ENCODE data around the gene PAFAH1B1.
"Not testable (repeated sequence)": the region's sequence is repeated elsewhere in the genome, so short reads cannot be mapped to it uniquely, and the experiment has no call there.

Gene PAFAH1B1

DNA sequence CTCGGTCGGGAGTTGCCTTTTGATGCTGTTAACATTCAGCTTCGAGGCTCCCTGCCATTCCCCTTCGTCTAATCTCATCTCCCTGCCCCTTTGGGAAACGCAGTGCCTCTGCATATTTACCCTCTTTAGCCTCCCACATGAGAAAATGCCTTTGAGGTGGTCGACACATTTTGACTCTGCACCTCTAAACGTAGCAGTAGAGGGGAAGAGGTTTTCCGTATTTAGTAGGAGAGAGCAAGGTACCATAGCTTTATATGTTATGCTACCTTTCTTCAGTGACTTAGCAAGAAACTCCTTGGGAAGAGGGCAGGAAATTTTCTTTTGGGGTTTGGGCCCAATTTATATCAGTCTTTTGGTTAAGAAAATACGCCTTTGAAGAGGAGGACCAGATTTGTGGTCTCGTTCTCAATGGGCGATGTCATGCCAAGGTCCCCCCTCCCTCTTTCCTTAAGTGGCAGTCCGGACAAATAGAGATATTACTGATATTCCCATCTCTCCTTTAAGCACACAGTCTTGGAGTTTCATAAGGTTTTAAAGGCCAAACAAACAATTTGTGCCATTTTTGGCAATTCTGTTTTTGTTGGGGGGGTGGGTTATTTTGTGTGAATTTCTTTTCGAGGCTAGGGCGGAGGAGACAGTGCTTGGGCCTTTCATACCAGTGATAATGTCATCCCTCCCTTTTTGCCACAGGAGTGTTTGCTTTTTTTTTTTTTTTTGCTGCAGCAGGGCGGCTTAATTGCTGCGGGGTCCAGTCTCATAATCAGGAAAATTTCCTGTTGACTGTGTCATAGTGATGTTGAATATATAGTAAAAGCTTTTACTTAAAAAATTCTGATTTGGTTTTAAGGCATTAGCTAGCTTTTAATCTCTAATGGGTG is 1.5 kb downstream of the PAFAH1B1 start:
- peak in 3 of 51 donors; percentile 46 to 69 (median 49) for DNase-seq

DNA sequence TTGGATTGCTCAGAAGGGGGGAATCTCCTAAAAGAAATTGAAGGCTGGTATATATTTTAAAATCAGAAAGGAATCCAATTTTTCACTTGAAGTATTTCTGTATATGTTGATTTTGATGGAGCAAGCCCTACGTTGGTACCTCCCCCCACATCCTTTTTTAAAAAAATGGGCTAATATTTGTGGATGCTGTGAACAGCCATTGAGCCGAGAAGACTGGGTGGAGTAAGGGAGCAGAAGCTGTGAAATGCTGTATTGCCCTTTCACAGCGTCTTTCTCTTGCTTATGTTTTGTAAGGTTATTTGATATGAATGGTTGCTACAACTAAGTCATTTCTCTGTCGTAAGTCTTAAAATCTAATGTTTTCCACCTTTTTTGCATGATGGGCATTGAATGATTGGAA is 2.3 kb downstream of the PAFAH1B1 start:
- DNase-seq: no peak

DNA sequence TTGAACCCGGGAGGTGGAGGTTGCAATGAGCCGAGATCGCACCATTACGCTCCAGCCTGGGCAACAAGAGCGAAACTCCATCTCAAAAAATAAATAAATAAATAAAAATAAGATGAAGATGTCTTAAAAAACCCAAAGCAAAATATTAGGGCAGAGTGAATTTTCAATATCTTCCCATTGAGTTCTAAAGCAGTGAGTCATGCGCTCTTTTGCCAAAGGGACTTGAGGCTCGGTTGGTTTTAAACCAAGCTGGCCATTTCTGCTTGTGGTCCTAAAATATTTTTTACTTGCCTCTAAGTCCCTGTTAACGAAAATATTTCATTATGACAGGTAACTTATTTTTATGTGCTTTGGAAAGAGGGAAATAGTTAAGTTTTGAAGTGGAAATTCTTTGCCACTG is 4.7 kb downstream of the PAFAH1B1 start:
- no peak for DNase-seq

DNA sequence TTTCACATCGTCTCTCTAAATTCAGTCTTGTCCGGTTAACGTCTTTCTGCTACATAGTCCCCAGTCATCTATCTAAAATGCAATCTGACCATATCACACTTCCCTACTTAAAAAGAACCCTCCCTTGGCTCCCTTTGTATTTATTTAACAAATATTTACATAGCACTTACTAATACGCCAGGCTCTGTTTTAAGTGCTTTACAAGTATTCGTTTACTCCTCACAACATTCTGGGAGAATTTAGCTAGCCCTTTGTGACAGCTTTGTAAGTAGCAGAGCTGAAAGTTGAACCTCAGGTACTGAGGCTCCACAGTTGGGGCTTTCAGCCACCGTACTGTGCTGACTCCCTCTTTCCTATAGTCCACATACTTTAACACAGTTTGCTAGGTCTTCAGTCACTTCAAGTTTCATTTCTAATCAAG is 9.2 kb downstream of the PAFAH1B1 start:
- DNase-seq: no peak

DNA sequence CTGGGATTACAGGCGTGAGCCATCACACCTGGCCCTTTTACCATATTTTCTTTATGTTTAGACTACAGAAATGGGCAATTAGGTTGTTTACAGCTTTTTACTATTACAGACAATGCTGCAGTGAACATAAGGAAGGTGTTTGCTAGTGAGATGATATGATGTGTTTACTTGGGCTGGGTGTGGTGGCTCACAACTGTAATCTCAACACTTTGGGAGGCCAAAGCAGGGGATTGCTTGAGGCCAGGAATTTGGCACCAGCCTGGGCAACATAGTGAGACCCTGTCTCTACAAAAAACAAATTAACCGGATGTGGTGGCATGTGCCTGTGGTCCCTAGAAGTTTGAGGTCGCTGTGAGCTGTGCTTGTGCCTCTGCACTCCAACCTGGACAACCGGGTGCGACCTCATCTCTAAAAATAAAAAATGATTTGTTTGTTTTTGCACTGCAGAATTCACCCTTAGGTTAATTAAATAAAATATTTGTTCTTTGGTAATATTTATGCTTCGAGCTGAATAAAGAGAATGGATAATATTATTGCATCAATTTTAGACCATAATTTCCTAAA is 15.0 kb downstream of the PAFAH1B1 start:
- DNase-seq: no peak

DNA sequence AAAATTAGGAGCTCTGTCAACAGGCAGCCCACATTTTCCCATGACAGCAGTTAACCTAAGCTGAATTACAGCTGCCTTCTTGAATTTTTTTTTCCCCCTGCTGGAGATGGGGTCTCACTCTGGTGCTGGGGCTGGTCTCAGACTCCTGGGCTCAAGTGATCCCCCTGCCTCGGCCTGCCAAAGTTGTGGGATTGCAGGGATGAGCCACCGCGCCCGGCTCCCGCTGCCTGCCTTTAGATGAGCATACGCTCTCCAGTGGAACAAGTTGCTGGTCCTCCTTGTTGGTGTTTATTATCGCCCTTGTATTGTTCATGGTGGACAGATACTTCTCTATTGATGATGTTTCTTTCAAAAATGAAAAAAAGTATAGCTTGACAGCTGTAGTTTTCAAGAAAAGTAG is 15.6 kb downstream of the PAFAH1B1 start:
- DNase-seq: no peak

DNA sequence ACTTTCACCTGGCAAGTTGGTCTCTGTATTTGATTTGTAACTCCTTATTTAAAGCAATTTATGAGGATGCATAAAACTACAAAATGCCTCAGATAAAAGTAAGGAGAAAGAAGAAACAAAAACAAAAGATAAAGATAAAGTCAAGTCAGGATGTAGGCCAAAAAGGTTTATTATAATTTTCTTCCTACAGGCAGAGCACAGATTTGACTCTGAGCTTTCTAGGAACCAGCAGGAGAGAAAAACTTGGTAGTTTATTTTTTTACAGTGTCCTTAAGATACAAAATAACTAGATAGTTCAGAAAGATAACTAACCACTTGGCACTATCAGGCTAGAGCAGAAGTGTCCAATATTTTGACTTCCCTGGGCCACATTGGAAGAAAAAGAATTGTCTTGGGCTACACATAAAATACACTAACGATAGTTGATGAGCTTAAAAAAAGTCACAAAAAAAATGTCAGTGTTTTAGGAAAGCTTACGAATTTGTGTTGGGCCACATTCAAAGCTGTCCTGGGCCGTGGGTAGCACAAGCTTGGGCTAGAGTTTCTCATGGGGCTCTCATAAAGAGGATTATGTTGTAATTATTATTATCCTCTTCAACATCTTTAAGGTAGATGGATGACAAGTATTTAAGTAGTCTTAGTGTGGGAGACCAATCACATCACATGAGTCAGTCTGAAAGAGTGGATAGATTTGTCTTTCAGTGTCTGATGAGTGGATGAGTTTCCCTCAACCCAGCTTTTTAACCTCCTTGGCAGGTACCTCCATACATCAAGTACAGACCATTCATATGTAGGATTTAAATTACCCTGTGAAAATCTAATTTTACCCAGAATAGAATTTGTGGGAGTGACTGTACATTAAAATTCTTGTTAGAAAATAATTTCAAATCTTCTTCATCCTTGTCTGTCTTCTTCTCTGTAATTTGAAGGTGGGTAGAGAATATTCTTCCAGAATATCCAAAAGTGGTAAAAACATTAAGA is 17.0 kb downstream of the PAFAH1B1 start:
- no peak for DNase-seq

DNA sequence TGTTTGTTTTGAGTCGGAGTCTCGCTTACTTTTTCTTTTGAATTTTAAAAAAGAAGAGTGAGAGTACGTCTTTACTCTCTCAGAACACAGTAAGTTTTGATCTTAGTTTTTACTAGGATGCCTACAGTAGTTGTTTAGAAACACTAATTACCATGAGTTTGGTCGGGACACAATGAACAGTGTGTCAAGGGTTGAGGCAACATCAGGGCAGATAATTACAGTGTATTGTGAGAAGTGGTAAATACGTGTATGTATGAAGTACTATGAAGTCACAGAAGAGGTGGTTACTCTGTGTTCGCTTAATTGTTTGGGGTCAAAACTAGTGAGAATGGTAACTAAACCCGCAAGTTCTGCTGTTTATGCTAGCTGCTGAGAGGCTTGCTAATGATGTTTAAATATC is 18.2 kb downstream of the PAFAH1B1 start:
- DNase-seq: no peak

DNA sequence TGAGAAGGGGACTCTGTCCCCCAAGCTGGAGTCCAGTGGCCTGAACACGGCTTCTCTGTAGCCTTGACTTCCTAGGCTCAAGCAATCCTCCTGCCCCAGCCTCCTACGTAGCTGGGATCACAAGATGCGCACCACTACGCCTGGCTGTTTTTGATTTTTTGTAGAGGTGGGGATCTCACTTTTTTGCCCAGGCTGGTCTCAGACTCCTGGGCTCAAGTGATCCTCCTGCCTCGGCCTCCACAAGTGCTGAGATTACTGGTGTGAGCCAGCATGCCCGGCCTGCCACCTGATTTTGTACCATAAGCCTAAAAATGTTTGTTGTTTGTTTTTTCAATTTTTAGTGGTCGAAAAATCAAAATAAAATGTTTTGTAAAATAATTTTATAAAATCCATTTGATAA is 19.2 kb downstream of the PAFAH1B1 start:
- DNase-seq: no peak

DNA sequence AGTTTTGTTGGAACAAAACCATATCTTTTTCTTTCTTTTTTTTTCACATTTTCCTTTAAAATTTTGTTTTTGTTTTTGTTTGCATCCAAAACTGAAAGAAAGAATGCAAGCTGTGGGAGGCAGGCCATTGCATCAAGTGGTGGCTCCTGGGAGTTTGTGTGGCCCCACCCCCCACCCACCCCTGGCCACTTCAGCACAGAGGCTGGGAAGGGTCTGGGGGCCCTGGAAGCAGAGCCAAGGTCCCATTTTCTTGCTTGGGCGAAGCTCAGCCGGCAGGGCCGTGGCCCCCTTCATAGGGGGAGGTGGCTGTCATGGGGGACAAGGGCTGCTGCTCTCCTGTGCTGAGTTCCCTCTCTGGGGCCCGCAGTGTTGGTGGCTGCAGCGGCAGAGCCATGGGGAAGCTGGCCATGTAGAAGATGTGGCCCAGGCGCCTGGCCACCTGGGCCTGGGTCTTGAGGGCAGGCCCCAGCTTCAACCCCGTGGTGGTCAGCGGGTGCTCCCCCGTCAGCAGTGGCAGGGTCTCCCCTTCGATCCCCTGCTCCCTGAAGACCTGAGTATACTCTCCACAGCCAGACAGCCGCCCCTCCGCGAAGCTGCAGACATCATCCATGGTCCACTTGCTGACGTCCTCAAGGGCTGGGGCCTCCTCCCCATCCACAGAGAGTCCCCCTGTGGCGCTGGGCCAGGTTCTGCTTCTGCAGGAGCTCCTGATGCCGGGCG is 19.8 kb downstream of the PAFAH1B1 start:
- DNase-seq: no peak

DNA sequence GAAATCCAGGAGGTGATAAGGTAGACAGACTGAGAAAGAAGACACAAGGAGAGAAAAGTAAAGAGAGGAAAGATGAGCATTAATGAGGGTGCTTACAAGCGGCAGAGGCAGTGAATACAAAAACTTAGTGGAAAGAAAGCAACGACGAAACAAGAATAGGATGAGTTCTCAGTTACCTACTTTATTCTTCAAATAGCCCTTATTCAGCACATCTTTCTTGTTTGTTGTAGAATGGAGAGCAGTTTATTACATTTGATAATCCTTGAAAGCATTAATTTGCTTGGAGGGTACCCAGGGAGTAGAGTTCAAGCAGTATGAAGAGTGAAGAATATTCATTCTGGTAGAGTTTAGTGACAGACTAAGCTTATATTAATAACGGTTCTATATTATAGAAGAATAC is 22.4 kb downstream of the PAFAH1B1 start:
- no peak for DNase-seq

DNA sequence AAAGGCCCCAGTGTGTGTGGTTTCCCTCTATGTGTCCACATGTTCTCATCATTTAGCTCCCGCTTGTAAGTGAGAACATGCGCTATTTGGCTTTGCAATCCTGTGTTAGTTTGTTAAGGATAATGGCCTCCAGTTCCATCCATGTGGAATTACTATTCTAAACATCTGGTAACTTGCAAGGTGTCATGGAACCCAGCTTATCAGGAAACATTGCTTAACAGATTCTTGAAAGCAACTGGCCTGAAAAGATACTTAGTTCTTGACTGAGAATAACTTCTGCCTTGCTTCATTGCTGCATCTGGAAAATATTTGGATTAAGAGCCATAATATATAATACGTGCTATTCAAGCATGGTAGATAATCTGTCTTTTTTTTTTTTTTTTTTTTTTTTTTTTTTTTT is 27.8 kb downstream of the PAFAH1B1 start:
- DNase-seq: no peak

DNA sequence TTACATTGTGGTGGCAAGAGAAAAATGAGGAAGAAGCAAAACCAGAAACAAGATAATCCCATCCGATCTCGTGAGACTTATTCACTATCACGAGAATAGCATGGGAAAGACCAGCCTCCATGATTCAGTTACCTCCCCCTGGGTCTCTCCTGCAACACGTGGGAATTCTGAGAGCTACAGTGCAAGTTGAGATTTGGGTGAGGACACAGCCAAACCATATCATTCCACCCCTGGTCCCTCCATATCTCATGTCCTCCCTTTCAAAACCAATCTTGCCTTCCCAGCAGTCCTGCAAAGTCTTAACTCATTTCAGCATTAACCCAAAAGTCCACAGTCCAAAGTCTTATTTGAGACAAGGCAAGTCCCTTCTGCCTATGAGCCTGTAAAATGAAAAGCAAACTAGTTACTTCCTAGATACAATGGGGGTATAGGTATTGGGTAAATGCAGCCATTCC is 28.5 kb downstream of the PAFAH1B1 start:
- DNase-seq: not testable (repeated sequence)

DNA sequence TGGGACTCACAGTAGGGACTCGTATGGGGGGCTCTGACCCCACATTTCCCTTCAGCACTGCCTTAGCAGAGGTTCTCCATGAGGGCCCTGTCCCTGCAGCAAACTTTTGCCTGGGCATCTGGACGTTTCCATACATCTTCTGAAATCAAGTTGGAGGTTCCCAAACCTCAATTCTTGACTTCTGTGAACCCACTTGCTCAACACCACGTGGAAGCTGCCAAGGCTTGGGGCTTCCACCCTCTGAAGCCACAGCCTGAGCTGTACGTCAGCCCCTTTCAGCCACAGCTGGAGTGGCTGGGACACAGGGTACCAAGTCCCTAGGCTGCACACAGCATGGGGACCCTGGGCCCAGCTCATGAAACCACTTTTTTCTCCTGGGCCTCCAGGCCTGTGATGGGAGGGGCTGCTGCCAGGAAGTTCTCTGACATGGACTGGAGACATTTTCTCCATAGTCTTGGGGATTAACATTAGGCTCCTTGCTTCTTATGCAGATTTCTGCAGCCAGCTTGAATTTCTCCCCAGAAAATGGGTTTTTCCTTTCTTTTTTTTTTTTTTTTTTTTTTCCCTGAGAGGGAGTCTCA is 29.4 kb downstream of the PAFAH1B1 start:
- not testable (repeated sequence) for DNase-seq

DNA sequence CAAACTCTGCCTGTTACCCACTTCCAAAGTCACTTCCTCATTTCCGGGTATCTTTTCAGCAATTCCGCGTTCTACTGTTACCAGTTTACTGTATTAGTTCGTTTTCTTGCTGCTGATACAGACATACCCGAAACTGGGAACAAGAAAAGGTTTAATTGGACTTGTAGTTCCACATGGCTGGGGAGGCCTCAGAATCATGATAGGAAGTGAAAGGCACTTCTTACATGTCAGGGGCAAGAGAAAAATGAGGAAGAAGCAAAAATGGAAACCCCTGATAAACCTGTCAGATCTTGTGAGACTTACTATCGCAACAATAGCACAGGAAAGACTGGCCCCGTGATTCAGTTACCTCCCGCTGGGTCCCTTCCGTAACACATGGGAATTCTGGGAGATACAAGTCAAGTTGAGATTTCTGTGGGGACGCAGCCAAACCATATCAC is 30.9 kb downstream of the PAFAH1B1 start:
- DNase-seq: no peak

DNA sequence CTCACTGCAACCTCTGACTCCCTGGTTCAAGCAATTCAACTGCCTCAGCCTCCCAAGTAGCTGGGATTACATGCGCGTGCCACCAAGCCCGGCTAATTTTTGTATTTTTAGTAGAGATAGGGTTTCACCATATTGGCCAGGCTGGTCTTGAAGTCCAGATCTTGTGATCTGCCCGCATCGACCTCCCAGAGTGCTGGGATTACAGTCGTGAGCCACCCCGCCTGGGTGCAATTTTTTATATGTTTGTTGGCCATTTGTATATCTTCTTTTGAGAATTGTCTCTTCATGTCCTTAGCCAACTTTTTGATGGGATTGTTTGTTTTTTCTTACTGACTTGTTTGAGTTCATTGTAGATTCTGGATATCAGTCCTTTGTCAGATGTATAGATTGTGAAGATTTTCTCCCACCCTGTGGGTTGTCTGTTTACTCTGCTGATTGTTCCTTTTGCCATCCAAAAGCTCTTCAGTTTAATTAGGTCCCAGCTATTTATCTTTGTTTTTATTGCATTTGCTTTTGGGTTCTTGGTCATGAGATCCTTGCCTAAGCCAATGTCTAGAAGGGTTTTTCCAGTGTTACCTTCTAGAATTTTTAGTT is 33.3 kb downstream of the PAFAH1B1 start:
- DNase-seq: not testable (repeated sequence)

DNA sequence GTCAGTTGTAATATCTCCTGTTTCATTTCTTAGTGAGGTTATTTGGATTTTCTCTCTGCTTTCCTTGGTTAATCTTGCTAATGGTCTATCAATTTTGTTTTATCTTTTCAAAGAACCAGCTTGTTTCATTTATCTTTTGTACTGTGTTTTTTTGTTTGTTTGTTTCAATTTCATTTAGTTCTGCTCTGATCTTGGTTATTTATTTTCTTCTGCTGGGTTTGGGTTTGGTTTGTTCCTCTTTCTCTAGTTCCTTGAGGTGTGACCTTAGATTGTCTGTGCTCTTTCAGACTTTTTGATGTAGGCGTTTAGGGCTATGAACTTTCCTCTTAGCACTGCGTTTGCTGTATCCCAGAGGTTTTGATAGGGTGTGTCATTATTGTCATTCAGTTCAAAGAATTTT is 35.5 kb downstream of the PAFAH1B1 start:
- DNase-seq: not testable (repeated sequence)

DNA sequence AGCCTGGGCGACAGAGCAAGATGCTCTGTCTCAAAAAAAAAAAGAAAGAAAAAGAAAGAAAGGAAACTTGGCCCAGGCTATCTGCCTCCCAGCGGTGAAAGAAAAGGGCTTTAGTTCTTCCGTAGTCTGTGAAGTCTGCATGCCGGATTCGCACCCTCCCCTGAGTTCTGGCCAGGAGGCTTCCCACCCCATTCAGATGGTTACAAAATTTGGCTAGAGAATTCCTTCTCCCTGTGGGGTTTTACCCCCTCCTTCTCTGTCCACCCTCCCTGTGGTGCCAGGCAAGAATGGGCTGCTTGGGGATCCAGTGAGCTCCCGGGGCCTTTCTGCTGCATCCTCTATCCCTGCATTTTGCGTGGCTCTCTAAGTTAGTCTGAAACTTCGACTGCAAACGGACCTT is 37.8 kb downstream of the PAFAH1B1 start:
- DNase-seq: peak in 4 of 51 donors; percentile 7 to 20 (median 16)

DNA sequence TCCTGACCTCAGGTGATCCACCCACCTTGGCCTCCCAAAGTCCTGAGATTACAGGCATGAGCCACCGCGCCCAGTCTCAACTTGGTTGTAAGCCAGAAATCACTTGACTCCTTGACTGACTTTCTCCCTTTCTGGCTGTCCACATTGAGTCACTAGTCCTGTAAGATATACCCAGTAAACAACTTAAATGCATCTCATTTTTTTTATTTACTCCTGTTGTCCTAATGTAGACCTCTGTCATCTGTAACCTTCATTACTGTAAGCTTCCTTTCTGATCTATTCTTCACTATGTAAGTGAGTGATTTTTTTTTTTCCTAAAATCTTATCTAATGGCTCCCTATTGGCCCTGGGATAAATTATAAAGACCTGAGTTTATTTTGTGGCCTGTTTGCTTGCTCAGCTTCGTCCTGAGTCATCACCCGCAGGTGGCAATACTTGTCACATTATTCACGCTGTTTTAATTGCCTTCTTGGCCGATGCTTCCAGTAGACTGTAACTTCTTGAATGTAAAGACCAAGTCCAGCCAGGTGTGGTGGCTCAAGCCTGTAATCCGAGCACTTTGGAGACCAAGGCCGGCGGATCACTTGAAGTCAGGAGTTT is 41.0 kb downstream of the PAFAH1B1 start:
- no peak for DNase-seq

DNA sequence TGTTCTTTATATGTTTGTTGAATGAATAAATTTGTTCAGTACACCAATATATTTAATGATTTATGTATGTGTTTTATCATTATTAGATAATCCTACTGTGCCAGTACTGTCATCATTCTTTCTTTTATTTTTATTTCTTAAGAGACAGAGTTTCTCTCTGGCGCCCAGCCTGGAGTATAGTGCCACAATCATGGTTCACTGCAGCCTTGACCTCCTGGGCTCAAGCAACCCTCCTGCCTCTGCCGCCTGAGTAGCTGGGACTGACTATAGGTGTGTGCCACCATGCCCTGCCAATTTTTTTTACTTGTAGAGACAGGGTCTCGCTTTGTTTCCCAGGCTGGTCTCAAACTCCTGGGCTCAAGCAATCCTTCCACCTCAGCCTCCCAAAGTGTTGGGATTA is 41.8 kb downstream of the PAFAH1B1 start:
- DNase-seq: no peak

All from hypothalamus (tissue), 51 donors.